Measurements from ENCODE around the gene SLC30A2.

SLC30A2 gene

DNA sequence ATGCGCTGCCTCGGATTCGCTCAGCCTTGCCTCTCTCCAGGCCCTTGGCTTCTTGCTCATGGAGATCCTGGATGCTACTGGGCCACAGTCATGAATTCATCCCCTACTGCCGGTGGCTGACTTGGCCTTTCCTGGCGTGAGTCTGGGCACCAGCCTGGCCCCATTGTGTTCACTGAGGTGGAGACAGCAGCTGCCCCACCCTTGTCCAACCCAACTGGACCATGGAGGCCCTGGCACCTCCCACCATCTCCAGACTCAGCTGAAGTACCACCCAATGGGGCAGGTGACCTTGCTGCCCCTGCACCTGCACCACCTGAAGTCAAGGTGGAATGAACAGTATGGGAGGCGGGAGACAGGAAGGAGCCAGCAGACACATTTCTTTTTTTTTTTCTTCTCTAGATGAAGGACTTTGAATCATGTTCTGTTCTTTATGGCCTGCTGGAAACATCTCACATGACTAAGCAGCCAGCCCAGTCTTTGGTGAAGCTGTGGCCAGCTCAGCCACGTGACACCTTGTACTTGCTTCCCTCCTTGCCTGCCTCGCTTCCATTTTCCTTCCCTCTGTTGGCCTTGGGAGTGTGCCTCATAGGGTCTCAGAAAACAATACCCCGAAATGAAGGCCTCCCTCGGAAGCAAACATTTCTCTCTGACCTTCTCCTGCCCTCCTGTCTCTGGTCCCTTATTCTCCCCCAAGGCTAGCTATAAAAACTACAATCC lies 3.8 kb upstream of the SLC30A2 start:
- no peak overlapping the region for H3K4me3 ChIP-seq (replicated peaks; ENCODE audit: insufficient read depth, low read length)
- H3K27ac ChIP-seq (replicated peaks) = no peak overlapping the region
- peak in 1 of 2 experiments; percentile 20 for DNase-seq (ENCODE audit: low read depth in 1 of 2, low spot score in 1 of 2)
- H3K27me3 ChIP-seq (ENCODE audit: insufficient read depth, poor library complexity, severe bottlenecking) = peaks cover 30% of the 10 kb centered on the region
- TF ChIP-seq POLR2AphosphoS5 (IDR thresholded peaks at IDR 0.05; ENCODE audit: low read depth) (no peak), GABPA (IDR thresholded peaks at IDR 0.05; ENCODE audit: low read depth) (no peak), CTCF (IDR thresholded peaks at IDR 0.05; ENCODE audit: insufficient read depth, low read length) (no peak), SPI1 (IDR thresholded peaks at IDR 0.05; ENCODE audit: borderline replicate concordance, low read depth) (no peak), REST (IDR thresholded peaks at IDR 0.05; ENCODE audit: insufficient replicate concordance, low read depth) (no peak)

GRCh38 chr1:26047278-26047874 lies 1.5 kb upstream of the SLC30A2 start:
- no peak for DNase-seq (ENCODE audit: low read depth in 1 of 2, low spot score in 1 of 2)
- Histone ChIP-seq H3K27ac (replicated peaks) (no peak overlapping the region), H3K4me3 (replicated peaks; ENCODE audit: insufficient read depth, low read length) (no peak overlapping the region), H3K27me3 (ENCODE audit: insufficient read depth, poor library complexity, severe bottlenecking) (peaks cover 38% of the 10 kb centered on the region)
- TF ChIP-seq REST (IDR thresholded peaks at IDR 0.05; ENCODE audit: insufficient replicate concordance, low read depth) = no peak
- TF ChIP-seq CTCF (IDR thresholded peaks at IDR 0.05; ENCODE audit: insufficient read depth, low read length) = no peak
- TF ChIP-seq GABPA (IDR thresholded peaks at IDR 0.05; ENCODE audit: low read depth) = no peak
- TF ChIP-seq POLR2AphosphoS5 (IDR thresholded peaks at IDR 0.05; ENCODE audit: low read depth) = no peak
- no peak for TF ChIP-seq SPI1 (IDR thresholded peaks at IDR 0.05; ENCODE audit: borderline replicate concordance, low read depth)

GRCh38 chr1:26046246-26047095 lies 553 bp upstream of the SLC30A2 start:
- no peak for TF ChIP-seq GABPA (IDR thresholded peaks at IDR 0.05; ENCODE audit: low read depth)
- no peak for TF ChIP-seq POLR2AphosphoS5 (IDR thresholded peaks at IDR 0.05; ENCODE audit: low read depth)
- TF ChIP-seq SPI1 (IDR thresholded peaks at IDR 0.05; ENCODE audit: borderline replicate concordance, low read depth) = no peak
- no peak for TF ChIP-seq REST (IDR thresholded peaks at IDR 0.05; ENCODE audit: insufficient replicate concordance, low read depth)
- TF ChIP-seq CTCF (IDR thresholded peaks at IDR 0.05; ENCODE audit: insufficient read depth, low read length) = no peak

More at GRCh38 chr1:26046246-26047095, 553 bp upstream of the SLC30A2 start:
- H3K4me3 ChIP-seq (replicated peaks; ENCODE audit: insufficient read depth, low read length) = no peak overlapping the region; the same call in 1 of the 2 replicates
- no peak for DNase-seq (ENCODE audit: low read depth in 1 of 2, low spot score in 1 of 2)
- H3K27ac ChIP-seq (replicated peaks) = no peak overlapping the region
- peaks cover 38% of the 10 kb centered on the region for H3K27me3 ChIP-seq (ENCODE audit: insufficient read depth, poor library complexity, severe bottlenecking)

Data from HL-60 (cell line).